ENCODE results near the gene AKAP8. TPM values are rescaled to one million over a fixed set of nuclear protein-coding genes. Genes with fewer than 3 reads are reported as not detected.

AKAP8 gene
- polyA plus RNA-seq, 1 donor (not counting 4 experiments of a cell fraction or from before 2014, with no cell fraction given) = 18.1 TPM

- H3K4me1 ChIP-seq (ENCODE audit: control insufficient read depth, extremely low read depth, insufficient read depth, low read length) = peaks cover 31% of the 10 kb centered on the region
- FAIRE-seq (no peak), DNase-seq (ENCODE audit: low read depth, low spot score) (no peak)
- peak within 1 kb of the TSS; percentile 92 for H2AFZ ChIP-seq (ENCODE audit: control insufficient read depth, low read length)
- H3K27me3 ChIP-seq (ENCODE audit: control insufficient read depth, extremely low read depth, insufficient read depth, low read length) = no peaks in the 10 kb centered on the region
- H3K36me3 ChIP-seq (ENCODE audit: control insufficient read depth in 2 of 2, extremely low read depth in 1 of 2, insufficient read depth in 2 of 2, low read length in 2 of 2) = peaks cover 0 to 5% of the 10 kb centered on the region in 2 experiments
- dilution Hi-C loops (cut with MboI; ENCODE audit: extremely low pct_ligation_motif_present, low sequenced_read_pairs) = no loop called here
- peak within 1 kb of the TSS; percentile 96 for H3K9ac ChIP-seq (ENCODE audit: control insufficient read depth, extremely low read depth, insufficient read depth, low read length)
- peak within 1 kb of the TSS; percentile 94 for H3K27ac ChIP-seq (ENCODE audit: control insufficient read depth, insufficient read depth, low read length)
- peaks cover 17% of the 10 kb centered on the region for H4K20me1 ChIP-seq (ENCODE audit: control insufficient read depth, extremely low read depth, insufficient read depth, low read length)
- peak within 1 kb of the TSS; percentile 67 to 98 (median 97) for H3K4me3 ChIP-seq (ENCODE audit: control insufficient read depth in 2 of 3, extremely low read depth in 1 of 3, insufficient read depth in 2 of 3, low read depth in 1 of 3, low read length in 3 of 3)
- peak within 1 kb of the TSS; percentile 100 for H3K4me2 ChIP-seq (ENCODE audit: control insufficient read depth, extremely low read depth, insufficient read depth, low read depth, low read length)
- TF ChIP-seq EZH2 (IDR thresholded peaks at IDR 0.05; ENCODE audit: low read length) (no peak), CTCF (optimal IDR thresholded peaks at IDR 0.05 in 1 of 3, IDR thresholded peaks at IDR 0.05 in 1 of 3, conservative IDR thresholded peaks at IDR 0.05 in 1 of 3; ENCODE audit: extremely low read depth in 1 of 3, insufficient read depth in 2 of 3, low read length in 3 of 3) (no peak)
- peaks cover 58% of the 10 kb centered on the region for H3K79me2 ChIP-seq (ENCODE audit: control insufficient read depth, insufficient read depth, low read length)
- no peaks in the 10 kb centered on the region for H3K9me3 ChIP-seq (ENCODE audit: control insufficient read depth, low read depth, low read length)
- H3K9me1 ChIP-seq (ENCODE audit: control insufficient read depth, extremely low read depth, insufficient read depth, low read length) = peaks cover 3% of the 10 kb centered on the region
Observed at GRCh38 chr19:15332311-15332996, 47.1 kb downstream of the AKAP8 start, which contains the start of gene BRD4. TSS of gene BRD4 (minus strand) at chr19:15332539. CDS start at chr19:15273099, 59,440 bp downstream.

GRCh38 chr19:15331419-15332310 is 47.9 kb downstream of the AKAP8 start:
- dilution Hi-C loops (cut with MboI; ENCODE audit: extremely low pct_ligation_motif_present, low sequenced_read_pairs) = no loop called here
- H3K9me1 ChIP-seq (ENCODE audit: control insufficient read depth, extremely low read depth, insufficient read depth, low read length) = peaks cover 3% of the 10 kb centered on the region
- no peaks in the 10 kb centered on the region for H3K27me3 ChIP-seq (ENCODE audit: control insufficient read depth, extremely low read depth, insufficient read depth, low read length)
- H4K20me1 ChIP-seq (ENCODE audit: control insufficient read depth, extremely low read depth, insufficient read depth, low read length) = peaks cover 25% of the 10 kb centered on the region
- DNase-seq (ENCODE audit: low read depth, low spot score) (no peak), FAIRE-seq (no peak)
- peak overlapping the region; percentile 96 for H3K9ac ChIP-seq (ENCODE audit: control insufficient read depth, extremely low read depth, insufficient read depth, low read length)
- H3K27ac ChIP-seq (ENCODE audit: control insufficient read depth, insufficient read depth, low read length) = peak overlapping the region; percentile 94
- TF ChIP-seq CTCF (optimal IDR thresholded peaks at IDR 0.05 in 1 of 3, IDR thresholded peaks at IDR 0.05 in 1 of 3, conservative IDR thresholded peaks at IDR 0.05 in 1 of 3; ENCODE audit: extremely low read depth in 1 of 3, insufficient read depth in 2 of 3, low read length in 3 of 3) (no peak), EZH2 (IDR thresholded peaks at IDR 0.05; ENCODE audit: low read length) (no peak)
- peaks cover 66% of the 10 kb centered on the region for H3K79me2 ChIP-seq (ENCODE audit: control insufficient read depth, insufficient read depth, low read length)
- peaks cover 0 to 5% of the 10 kb centered on the region in 2 experiments for H3K36me3 ChIP-seq (ENCODE audit: control insufficient read depth in 2 of 2, extremely low read depth in 1 of 2, insufficient read depth in 2 of 2, low read length in 2 of 2)
- peaks cover 39% of the 10 kb centered on the region for H3K4me1 ChIP-seq (ENCODE audit: control insufficient read depth, extremely low read depth, insufficient read depth, low read length)
- H3K9me3 ChIP-seq (ENCODE audit: control insufficient read depth, low read depth, low read length) = no peaks in the 10 kb centered on the region
- peak overlapping the region; percentile 100 for H3K4me2 ChIP-seq (ENCODE audit: control insufficient read depth, extremely low read depth, insufficient read depth, low read depth, low read length)
- no peak overlapping the region for H2AFZ ChIP-seq (ENCODE audit: control insufficient read depth, low read length)
- H3K4me3 ChIP-seq (ENCODE audit: control insufficient read depth in 2 of 3, extremely low read depth in 1 of 3, insufficient read depth in 2 of 3, low read depth in 1 of 3, low read length in 3 of 3) = peak overlapping the region; percentile 67 to 98 (median 90)

Measured in keratinocyte (primary cell).